ENCODE measurements around the gene MRI1.
A peak's percentile ranks its signal among the peaks of the same experiment; 100 is the strongest.
"Not testable (repeated sequence)": the region's sequence is repeated elsewhere in the genome, so short reads cannot be mapped to it uniquely, and the experiment has no call there.

Gene MRI1

DNA sequence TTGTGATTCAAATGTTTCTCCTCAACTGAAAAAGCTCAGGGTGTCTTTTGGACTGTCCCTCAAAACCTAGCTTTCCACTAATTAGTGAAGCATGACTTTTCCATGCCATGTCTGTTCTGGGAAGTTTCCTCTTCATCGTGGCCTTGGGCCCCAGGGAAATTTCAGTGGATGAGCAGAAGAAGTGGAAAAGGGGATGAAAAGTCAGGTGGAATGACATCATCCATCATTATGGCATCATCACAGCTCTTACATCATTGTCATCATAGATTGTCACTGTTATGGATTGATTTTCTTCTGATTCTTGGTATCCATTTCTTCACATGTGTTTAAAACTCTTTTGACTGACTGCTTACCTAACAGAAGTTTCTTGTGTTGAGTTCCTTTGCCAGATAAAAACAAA lies 26.2 kb upstream of the MRI1 start:
- FAIRE-seq = no peak
- DNase-seq (ENCODE audit: insufficient read length) = no peak
- TF ChIP-seq POLR2A (IDR thresholded peaks at IDR 0.05; ENCODE audit: low read depth, low read length) (no peak), POLR2AphosphoS5 (IDR thresholded peaks at IDR 0.05; ENCODE audit: low read depth, low read length) (no peak)

GRCh38 chr19:13741893-13742292 lies 22.4 kb upstream of the MRI1 start:
- TF ChIP-seq POLR2A (IDR thresholded peaks at IDR 0.05; ENCODE audit: low read depth, low read length) (no peak), POLR2AphosphoS5 (IDR thresholded peaks at IDR 0.05; ENCODE audit: low read depth, low read length) (no peak), TAF1 (IDR thresholded peaks at IDR 0.05; ENCODE audit: borderline replicate concordance, low read depth, low read length) (no peak)
- no peak for DNase-seq (ENCODE audit: insufficient read length)
- FAIRE-seq = no peak

DNA sequence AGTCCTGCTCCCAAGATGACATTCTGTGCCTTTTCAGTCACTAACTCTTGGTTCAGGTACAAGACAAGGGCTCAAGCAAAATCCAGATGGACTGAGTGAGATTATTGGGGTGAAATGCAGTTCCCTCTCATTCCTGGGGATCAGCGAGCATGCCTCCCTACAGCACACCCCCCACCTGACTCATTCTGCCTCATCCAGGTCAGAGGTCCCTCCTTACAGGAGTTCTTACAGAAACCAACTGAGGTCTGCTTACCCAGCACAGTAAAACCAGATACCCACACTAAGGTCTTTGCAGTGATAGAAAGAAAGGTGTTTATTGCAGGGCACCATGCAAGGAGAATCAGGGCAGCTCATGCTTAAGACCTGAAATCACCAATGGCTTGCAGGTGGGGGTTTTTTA lies 21.6 kb upstream of the MRI1 start:
- DNase-seq (ENCODE audit: insufficient read length) (no peak), FAIRE-seq (no peak)
- TF ChIP-seq TAF1 (IDR thresholded peaks at IDR 0.05; ENCODE audit: borderline replicate concordance, low read depth, low read length) = no peak
- TF ChIP-seq POLR2AphosphoS5 (IDR thresholded peaks at IDR 0.05; ENCODE audit: low read depth, low read length) = no peak

DNA sequence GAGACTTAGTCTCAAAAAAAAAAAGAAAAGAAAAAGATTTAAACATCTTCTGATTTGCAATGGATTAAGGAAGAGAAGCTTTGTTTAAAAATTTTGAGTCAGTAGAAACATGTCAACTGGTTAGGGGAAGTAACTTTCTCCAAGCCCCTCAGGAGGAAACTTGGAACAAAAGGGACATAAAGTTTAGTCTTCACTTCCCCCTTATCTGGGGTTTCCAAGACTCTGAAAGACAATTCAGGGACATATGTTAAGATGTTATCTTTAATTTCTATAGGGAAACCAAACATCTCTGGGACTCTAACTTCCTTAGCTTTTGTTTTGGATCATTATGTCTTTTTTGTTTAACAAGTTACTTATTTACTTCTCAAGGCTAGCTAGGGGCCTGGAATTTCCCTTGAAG lies 20.1 kb upstream of the MRI1 start:
- FAIRE-seq = no peak
- DNase-seq (ENCODE audit: insufficient read length) = no peak
- TF ChIP-seq POLR2AphosphoS5 (IDR thresholded peaks at IDR 0.05; ENCODE audit: low read depth, low read length) (no peak), POLR2A (IDR thresholded peaks at IDR 0.05; ENCODE audit: low read depth, low read length) (no peak), TAF1 (IDR thresholded peaks at IDR 0.05; ENCODE audit: borderline replicate concordance, low read depth, low read length) (no peak)

- TF ChIP-seq TAF1 (IDR thresholded peaks at IDR 0.05; ENCODE audit: borderline replicate concordance, low read depth, low read length) (no peak), POLR2A (IDR thresholded peaks at IDR 0.05; ENCODE audit: low read depth, low read length) (no peak), POLR2AphosphoS5 (IDR thresholded peaks at IDR 0.05; ENCODE audit: low read depth, low read length) (no peak)
- FAIRE-seq = no peak
- no peak for DNase-seq (ENCODE audit: insufficient read length)
These were observed 17.2 kb upstream of the MRI1 start for GRCh38 chr19:13747098-13747453.

DNA sequence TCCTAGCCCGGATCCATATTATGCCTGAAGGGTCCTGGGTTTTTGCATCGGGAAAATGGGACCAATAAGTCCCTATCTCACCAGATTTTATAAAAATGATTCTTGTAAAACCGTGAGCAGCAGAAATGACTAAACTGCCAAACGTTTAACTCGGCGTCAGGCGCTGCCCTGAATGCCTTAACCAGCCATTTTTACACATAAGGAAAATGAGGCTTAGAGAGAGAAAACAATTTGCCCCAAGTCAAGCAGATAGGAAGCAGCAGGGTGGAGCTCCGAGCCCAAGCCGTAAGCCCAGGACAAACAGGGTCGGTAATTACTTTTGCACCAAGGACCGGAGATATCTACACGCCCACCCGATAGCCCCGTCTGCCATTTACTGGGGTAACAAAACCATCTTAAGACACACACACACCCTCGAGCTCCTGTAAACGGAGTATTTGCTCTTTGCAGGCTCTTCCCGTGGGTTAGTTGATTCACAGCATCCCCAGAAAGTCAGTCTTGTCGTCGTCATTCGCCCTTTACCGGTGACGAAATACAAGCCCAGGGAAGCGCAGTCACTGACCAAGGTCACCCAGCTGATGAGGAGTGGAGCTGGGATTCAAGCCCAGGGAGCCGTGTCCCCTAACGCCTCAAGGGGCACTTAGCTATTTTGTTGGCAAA lies 16.0 kb upstream of the MRI1 start:
- TF ChIP-seq POLR2AphosphoS5 (IDR thresholded peaks at IDR 0.05; ENCODE audit: low read depth, low read length) = peak; percentile 45; the same call in 1 of the 2 replicates
- no peak for TF ChIP-seq POLR2A (IDR thresholded peaks at IDR 0.05; ENCODE audit: low read depth, low read length)
- DNase-seq (ENCODE audit: insufficient read length) (no peak), FAIRE-seq (peak; percentile 36)

DNA sequence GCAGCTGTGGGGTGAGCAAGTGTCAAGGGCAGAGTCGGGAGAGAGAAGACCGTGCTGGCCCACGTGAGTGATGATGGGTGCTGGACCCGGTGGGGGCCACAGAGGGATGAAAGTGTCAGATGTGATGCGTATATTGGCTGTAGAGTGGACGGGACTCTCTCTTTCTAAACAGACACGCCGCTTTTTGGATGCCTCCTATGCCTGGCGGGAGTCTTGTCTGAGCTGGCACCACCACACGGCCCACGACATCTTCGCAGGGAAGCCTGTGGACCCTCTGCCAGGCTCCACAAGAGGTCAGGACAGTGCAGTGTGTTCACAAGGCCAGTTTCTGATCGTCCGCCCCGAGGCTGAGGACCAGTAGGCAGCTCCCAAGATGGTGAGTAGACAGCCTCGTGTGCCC lies 12.9 kb upstream of the MRI1 start:
- TF ChIP-seq POLR2A (IDR thresholded peaks at IDR 0.05; ENCODE audit: low read depth, low read length) (no peak), TAF1 (IDR thresholded peaks at IDR 0.05; ENCODE audit: borderline replicate concordance, low read depth, low read length) (no peak), POLR2AphosphoS5 (IDR thresholded peaks at IDR 0.05; ENCODE audit: low read depth, low read length) (no peak)
- DNase-seq (ENCODE audit: insufficient read length) = no peak

DNA sequence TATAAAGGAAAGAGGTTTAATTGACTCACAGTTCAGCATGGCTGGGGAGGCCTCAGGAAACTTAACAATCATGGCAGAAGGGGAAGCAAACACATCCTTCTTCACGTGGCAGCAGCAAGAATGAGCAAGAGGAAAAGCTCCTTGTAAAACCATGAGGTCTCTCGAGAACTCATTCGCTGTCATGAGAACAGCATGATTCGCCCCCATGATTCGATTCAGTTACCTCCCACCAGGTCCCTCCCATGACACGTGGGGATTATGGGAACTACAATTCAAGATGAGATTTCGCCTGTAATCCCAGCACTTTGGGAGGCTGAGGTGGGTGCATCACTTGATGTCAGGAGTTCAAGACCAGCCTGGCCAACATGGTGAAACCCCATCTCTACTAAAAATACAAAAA lies 10.7 kb upstream of the MRI1 start:
- FAIRE-seq; DNase-seq (ENCODE audit: insufficient read length): not testable (repeated sequence)

More for the DNA sequence above, 12.9 kb upstream of the MRI1 start:
- FAIRE-seq = no peak

DNA sequence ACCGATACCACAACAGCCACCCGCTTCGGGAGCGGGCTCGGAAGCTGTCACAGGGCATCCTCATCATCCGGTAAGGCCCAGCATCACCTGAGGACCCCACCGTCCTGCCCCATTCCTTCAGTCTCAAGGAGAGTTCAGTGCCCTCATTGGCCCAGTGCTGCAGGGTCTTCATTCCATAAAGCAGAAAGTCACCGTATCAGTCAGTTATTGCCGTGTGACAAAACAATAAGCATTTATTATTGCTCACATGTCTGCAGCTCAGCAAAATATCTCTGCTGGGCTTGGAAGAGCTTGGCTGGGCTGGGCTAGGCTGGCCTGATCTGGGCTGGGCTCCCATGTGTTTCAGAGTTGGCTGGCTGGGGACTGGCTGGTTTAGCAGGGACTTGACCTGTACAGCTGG lies 8.1 kb upstream of the MRI1 start:
- FAIRE-seq (no peak), DNase-seq (ENCODE audit: insufficient read length) (no peak)
- no peak for TF ChIP-seq POLR2A (IDR thresholded peaks at IDR 0.05; ENCODE audit: low read depth, low read length)

GRCh38 chr19:13757805-13758772 lies 6.2 kb upstream of the MRI1 start:
- TF ChIP-seq POLR2A (IDR thresholded peaks at IDR 0.05; ENCODE audit: low read depth, low read length) (no peak), TAF1 (IDR thresholded peaks at IDR 0.05; ENCODE audit: borderline replicate concordance, low read depth, low read length) (no peak)
- no peak for FAIRE-seq
- DNase-seq (ENCODE audit: insufficient read length) = no peak

DNA sequence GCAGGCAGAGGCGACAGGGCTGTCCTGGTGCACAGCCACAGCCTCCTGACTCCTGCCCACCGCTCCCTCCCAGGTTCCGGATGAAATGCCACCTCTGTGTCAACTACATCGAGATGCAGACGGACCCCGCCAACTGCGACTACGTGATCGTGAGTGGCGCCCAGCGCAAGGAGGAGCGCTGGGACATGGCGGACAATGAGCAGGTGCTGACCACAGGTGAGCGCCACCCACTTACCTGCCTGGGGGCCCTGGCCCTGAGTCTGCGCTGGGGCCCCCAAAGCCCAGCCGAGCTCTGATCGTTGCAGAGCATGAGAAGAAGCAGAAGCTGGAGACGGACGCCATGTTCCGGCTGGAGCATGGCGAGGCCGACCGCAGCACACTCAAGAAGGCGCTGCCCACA lies 5.5 kb upstream of the MRI1 start:
- no peak for TF ChIP-seq TAF1 (IDR thresholded peaks at IDR 0.05; ENCODE audit: borderline replicate concordance, low read depth, low read length)
- no peak for TF ChIP-seq POLR2A (IDR thresholded peaks at IDR 0.05; ENCODE audit: low read depth, low read length)
- TF ChIP-seq POLR2AphosphoS5 (IDR thresholded peaks at IDR 0.05; ENCODE audit: low read depth, low read length) = no peak
- no peak for FAIRE-seq
- no peak for DNase-seq (ENCODE audit: insufficient read length)

DNA sequence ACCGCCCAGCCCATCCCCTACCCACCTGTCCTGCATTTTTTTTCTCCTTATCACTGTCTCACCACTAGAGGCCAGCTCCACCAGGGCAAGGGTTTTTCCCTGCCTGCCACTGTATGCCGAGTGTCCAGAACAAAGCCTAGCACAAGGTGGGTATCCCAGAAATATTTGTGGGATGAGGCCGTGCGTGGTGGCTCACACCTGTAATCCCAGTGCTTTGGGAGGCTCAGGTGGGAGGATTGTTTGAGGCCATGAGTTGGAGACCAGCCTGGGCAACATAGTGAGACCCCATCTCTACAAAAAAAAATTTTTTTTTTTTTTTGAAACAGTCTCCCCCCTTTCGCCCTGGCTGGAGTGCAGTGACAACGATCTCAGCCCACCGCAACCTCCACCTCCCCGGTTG lies 2.9 kb upstream of the MRI1 start:
- TF ChIP-seq TAF1 (IDR thresholded peaks at IDR 0.05; ENCODE audit: borderline replicate concordance, low read depth, low read length) (no peak), POLR2AphosphoS5 (IDR thresholded peaks at IDR 0.05; ENCODE audit: low read depth, low read length) (no peak), POLR2A (IDR thresholded peaks at IDR 0.05; ENCODE audit: low read depth, low read length) (no peak)
- FAIRE-seq (no peak), DNase-seq (ENCODE audit: insufficient read length) (no peak)

All from GM12892 (cell line).